GM04503 (cell line): ENCODE data around the gene RAB23.

ENCODE experiments used
- DNase-seq: peaks from one replicate; pipeline ENCODE4 v3.0.0-alpha.2; 2012; ENCODE audit warnings: low read depth

RAB23 gene

GRCh38 chr6:57180596-57180995 is 41.5 kb downstream of the RAB23 start:
- DNase-seq, result no peak

GRCh38 chr6:57177545-57178265 is 44.4 kb downstream of the RAB23 start:
- no peak for DNase-seq

- no peak for DNase-seq
Measured at GRCh38 chr6:57174511-57174907, 47.6 kb downstream of the RAB23 start.

GRCh38 chr6:57173886-57174510 is 48.1 kb downstream of the RAB23 start:
- peak; percentile 68 for DNase-seq

GRCh38 chr6:57173056-57173885 is 48.8 kb downstream of the RAB23 start:
- DNase-seq, result no peak

GRCh38 chr6:57172136-57173055 is 49.7 kb downstream of the RAB23 start, which contains the start of gene BAG2:
Gene BAG2 (plus strand): TSS chr6:57172326. CDS start chr6:57172698, 372 bp downstream.
- peak; percentile 49 for DNase-seq

GRCh38 chr6:57165080-57165479 is 57.0 kb downstream of the RAB23 start:
- no peak for DNase-seq

- DNase-seq, result no peak
Measured at GRCh38 chr6:57163956-57164355, 58.2 kb downstream of the RAB23 start.

- no peak for DNase-seq
Measured at GRCh38 chr6:57162516-57162915, 59.6 kb downstream of the RAB23 start.

- DNase-seq, result no peak
Measured at GRCh38 chr6:57162028-57162427, 60.1 kb downstream of the RAB23 start.

- no peak for DNase-seq
Measured at GRCh38 chr6:57159127-57159526, 63.0 kb downstream of the RAB23 start.

GRCh38 chr6:57158658-57159057 is 63.4 kb downstream of the RAB23 start:
- no peak for DNase-seq

GRCh38 chr6:57147955-57148858 is 73.9 kb downstream of the RAB23 start:
- DNase-seq, result no peak

- DNase-seq, result no peak
Measured at GRCh38 chr6:57147401-57147800, 74.7 kb downstream of the RAB23 start.

- no peak for DNase-seq
Measured at GRCh38 chr6:57143690-57144089, 78.4 kb downstream of the RAB23 start.

- no peak for DNase-seq
Measured at GRCh38 chr6:57142178-57142525, 80.0 kb downstream of the RAB23 start.

GRCh38 chr6:57141451-57142177 is 80.5 kb downstream of the RAB23 start:
- DNase-seq, result no peak

- no peak for DNase-seq
Measured at GRCh38 chr6:57138026-57138425, 84.1 kb downstream of the RAB23 start.

- no peak for DNase-seq
Measured at GRCh38 chr6:57137350-57137749, 84.8 kb downstream of the RAB23 start.
